ENCODE measurements around the gene RABGGTA.

Gene RABGGTA

GRCh38 chr14:24304019-24304387, 32.6 kb upstream of the RABGGTA start:
- no peak for DNase-seq

GRCh38 chr14:24300326-24300980, 29.1 kb upstream of the RABGGTA start:
- no peak for DNase-seq

DNA sequence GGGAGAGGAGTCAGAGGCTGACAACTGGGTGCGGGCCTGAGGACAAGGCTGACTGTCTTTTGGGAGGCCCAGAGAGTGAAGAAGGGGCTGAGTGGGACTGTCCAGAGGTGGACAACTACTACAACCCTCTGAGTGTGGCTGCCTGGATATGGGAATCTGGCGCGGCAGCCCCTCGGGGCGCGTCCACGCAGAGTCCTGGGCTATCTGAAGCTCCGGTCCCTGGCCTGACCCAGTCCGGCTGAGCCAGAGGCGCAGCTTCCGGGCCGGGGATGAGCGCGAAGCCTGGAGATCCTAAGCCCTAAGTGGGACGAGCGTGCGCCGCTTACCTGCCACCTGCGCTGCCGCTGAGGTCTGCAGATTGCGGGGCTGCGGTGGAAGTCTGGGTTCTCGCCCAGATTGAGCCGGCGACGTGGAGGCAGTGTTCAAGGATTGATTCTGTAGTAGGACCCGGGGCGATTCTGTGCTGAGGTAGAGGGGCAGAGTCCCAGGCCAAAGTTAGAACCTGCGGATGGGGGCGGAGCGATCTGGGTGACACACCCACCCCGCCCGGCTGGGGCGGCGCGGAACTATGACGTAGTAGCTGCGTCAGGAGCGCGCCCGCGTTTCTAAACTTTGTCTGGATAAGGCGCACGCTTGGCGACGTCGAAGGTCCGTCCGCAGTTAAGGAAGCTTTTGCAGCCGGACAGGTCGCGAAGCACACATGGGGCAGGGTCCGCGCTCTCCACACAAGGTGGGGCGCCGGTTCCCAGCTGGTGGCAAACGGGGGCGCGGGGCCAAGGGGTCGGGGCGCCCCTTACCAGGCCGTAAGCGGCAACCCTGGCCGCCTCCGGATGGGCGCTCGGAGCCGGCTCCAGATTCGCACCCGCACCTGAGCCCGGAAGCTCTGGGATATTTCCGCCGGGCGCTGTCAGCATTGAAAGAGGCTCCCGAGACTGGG, 28.1 kb upstream of the RABGGTA start, which contains the start of the genes DHRS1 and NOP9:
Gene DHRS1, minus strand, starts transcription at position 526 of the 937 bp plus-strand sequence. CDS start 674 bp downstream, outside the sequence.
Gene NOP9, plus strand, starts transcription at position 596 of the 937 bp plus-strand sequence. Its CDS starts 105 bp downstream, at position 701.
- peak; percentile 91 for DNase-seq

DNA sequence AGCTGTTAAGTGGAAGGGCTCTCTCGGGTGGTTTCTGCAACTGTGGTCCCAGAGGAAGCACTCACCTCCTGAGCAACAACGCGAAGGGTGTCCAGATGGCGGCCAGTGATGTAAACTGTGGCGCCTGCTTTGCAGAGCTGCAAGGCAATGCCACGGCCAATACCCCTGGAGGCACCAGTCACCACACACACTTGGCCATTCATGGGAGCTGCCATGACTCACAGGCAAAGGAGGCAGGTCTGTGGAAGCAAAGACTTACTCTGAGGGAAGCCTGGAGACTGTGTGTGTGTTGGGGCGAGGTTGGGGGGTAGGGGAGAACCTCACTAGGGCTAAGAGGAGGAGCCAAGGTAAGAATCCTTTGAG, 27.5 kb upstream of the RABGGTA start:
- peak; percentile 28 for DNase-seq

DNA sequence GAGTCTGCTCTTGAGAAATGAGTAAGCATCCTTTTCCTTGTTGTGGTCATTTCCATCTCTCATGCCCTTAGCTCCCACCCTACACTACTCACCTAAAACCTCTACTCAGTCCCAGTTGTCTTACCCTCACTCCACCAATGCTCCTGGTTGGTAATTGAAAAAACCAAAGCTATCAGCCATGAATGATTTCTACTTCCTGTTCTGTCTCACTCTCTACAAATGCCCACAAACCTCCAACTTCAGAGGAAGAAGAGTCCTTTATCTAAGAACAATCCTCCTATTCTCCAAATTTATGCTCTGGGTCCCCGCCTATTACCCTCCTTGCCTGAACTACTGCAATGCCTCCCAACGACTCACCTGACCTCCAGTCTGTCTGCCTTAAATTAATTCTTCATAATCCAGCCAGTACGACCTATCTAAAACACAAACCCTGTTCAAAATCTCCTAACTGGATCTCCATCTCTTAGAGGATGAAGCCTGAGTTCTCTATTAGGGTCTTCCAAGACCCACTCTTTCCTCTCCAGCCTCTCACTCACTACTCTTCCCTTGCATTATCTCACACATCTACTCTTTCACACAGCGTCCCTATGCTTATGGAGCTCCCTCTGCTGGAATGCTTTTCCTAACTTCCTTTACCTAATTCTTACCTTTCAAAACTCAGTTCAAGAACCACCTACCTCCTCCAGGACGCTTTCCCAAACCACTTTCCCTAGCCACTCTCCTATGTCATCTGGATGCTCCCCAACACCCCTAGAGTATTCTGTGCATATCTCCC, 26.0 kb upstream of the RABGGTA start:
- DNase-seq, result peak; percentile 22

GRCh38 chr14:24296341-24297157, 25.2 kb upstream of the RABGGTA start:
- peak; percentile 47 for DNase-seq

DNA sequence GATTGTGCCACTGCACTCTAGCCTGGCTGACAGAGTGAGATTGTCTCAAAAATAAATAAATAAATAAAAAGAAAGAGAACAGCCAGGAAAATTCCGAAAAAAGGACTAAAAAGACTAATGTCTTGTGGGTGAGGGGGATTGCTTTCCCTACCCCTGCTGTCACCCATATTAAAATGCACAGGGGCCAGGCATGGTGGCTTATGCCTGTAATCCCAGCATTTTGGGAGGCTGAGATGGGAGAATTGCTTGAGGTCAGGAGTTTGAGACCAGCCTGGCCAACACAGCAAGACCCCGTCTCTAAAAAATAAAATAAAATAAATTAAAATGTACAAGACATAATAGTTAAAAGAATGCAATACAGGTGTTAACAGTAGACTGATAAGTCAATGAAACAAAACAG, 22.1 kb upstream of the RABGGTA start:
- DNase-seq, result no peak

DNA sequence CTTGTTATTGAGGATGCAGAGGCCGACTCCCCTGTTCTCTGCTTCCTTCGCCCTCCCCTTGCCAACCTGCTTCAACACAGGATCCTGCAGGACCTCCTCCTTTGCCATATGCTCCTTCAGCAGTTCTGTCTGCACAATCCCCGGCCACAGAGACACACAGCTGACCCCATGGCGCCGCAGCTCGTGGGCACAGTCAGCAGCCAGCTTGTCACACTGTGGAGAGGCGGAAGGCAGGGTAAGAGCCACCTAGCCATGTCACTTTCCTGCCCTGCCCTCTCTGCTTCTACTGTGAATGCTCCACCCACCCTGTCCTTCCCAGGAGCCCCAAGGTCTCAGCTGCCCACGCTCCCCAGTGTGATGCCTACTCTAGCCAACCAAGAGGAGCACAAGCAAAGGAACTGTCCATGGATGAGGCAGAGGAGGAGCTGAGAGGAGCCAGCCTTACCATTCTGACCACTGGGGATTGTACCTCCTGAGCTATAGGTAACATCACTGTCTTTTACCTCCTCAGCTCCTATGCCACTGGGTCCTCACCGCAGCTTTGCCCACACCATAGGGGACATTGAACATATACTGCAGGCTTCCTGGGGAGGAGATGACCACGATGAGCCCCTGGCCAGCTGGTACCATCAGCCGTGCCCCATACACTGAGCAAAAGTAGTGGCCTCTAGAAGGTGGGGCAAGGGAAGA, 20.9 kb upstream of the RABGGTA start:
- DNase-seq, result no peak

DNA sequence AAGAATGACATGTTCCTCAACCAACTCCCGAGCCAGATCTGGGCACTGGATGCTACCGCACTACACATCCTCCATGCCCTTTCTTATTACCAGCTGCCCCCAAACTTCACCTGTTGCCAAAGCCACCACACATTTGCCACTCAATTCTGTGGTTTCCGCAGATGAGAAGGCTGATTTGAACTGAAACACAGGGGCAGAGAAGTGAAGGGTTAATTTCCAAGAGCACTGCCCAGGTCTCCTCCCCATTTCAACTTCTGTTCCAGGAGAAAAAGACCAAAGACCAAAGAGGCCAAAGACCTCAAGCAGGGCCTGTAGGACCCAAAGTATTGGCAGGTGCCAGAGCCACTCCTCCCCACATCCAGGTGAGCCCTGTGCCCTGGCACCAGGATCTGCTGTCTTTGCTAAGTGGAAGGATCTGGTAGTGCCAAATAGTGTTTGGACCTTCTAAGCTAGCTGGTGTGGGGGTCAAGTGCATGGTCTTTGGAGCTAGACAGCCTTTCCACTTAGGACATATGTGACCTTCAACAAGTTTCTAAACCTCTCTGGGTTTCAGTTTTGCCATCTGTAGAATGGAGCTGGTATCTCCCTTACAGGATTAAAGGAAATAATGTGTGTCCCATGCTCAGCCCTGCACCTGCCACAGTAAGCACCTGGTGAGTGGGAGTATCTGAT, 20.2 kb upstream of the RABGGTA start:
- no peak for DNase-seq

DNA sequence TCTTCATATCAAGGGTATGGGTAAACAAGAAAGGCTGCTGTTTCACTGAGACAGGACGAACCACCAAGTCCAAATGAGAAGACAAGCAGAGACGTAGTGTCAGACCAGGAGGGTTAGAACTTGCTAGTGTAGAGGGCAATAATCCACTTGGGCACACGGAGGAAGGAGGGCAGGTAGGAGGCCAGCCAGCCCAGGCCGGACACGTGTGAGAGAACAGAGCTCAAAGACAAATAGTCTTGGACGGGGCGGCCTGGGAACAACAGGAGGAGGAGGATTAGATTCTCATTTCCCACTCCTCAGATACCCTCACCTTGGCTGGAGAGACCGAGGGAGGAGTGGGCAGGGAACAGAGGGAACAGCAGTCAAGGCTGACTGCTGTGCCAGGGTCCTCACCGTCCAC, 19.3 kb upstream of the RABGGTA start:
- no peak for DNase-seq

DNA sequence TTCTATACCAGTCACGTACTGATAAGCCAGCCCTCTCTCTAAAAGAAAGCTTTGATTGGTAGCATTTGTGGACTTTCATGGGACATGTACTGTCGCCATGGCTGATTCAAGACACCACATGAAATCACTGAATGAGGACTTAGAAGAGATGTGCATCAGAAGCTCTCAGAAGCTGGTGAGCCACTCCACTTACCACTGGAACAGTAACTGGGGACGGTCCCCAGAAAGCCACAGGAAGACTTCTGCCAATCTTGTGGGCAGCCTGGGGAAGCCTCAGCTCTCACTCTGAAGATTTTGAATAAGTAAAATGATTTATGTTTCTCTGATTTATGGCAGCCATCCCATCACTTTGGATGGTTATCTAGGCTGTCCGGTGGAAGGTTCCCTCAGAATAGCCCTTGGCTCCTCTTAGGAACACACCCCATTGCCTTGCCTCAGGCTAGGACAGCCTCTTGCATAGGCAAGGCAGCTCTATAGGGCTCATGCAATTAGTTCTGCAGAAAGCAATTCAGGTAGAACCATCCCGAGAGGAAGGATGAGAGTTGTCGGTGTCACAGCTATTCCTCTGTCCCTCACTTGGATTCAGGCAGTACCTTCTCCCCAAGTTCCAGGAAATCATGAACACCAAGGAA, 18.4 kb upstream of the RABGGTA start:
- DNase-seq, result no peak

GRCh38 chr14:24286996-24287395, 15.6 kb upstream of the RABGGTA start:
- no peak for DNase-seq

GRCh38 chr14:24285351-24285750, 14.0 kb upstream of the RABGGTA start:
- no peak for DNase-seq

GRCh38 chr14:24284501-24285035, 13.2 kb upstream of the RABGGTA start:
- DNase-seq, result no peak

DNA sequence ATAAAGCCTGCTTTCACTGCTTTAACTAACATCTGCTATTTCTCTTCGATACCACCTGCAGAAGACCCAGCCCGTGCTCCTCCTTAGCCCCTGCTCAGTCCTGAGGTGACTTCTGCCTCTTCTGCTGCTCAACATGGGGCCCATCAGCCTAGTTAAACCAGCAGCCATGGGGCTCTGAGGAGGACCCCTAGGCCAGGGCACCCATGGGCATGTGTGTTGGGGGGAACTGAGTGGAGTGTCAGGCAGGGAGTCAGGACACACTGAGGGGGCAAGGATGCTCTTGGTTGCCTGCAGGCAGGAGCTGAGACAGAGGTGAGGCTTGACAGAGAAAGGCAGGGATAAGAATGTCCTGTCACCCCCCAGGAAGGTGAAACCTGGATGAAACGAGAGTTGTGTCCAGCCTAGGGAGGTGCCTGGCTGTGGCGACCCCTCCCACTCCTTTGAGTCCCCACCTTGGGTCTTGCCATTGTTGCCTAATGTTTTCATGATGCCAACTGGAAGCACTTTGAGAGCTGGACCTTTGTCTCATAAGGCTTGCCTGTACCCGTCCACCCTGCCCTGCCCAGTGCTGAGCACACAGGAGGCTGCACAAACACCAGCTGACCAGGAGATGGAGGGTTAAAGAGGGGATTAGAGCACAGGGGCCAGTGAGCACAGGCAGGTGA, 12.5 kb upstream of the RABGGTA start:
- no peak for DNase-seq

- no peak for DNase-seq
These were observed 11.3 kb upstream of the RABGGTA start for GRCh38 chr14:24282736-24283135.

DNA sequence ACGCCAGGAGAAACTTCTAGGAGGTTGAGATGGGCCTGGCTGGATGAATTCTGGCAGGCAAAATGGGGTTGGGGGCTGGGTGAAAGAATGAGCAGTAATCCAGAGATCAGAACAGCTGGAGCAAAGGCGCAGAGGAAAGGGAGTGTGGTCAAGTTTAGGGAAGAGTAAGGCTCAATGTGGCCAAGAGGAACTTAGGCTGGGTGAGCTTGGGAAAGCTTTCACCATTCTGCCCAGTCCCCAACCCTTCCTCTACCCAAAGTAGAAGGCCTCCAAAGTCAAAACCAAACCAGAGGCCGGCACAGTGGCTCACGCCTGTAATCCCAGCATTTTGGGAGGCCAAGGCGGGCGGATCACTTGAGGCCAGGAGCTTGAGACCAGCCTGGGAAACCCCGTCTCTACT, 10.2 kb upstream of the RABGGTA start:
- no peak for DNase-seq

- no peak for DNase-seq
These were observed 9.5 kb upstream of the RABGGTA start for GRCh38 chr14:24280797-24281460.

Measured in RPMI8226 (cell line).